GM11168 (cell line): ENCODE measurements around the gene DCLRE1A.

ENCODE experiments used
- in situ Hi-C: fragments of 300-500 bp; cut with MboI; formaldehyde crosslinking; loops from one replicate; pipeline ENCODE4 v1.12.0; 2022; ENCODE audit warnings: low sequenced_read_pairs; ENCODE audit not compliant: unreplicated experiment

The DCLRE1A gene

DNA sequence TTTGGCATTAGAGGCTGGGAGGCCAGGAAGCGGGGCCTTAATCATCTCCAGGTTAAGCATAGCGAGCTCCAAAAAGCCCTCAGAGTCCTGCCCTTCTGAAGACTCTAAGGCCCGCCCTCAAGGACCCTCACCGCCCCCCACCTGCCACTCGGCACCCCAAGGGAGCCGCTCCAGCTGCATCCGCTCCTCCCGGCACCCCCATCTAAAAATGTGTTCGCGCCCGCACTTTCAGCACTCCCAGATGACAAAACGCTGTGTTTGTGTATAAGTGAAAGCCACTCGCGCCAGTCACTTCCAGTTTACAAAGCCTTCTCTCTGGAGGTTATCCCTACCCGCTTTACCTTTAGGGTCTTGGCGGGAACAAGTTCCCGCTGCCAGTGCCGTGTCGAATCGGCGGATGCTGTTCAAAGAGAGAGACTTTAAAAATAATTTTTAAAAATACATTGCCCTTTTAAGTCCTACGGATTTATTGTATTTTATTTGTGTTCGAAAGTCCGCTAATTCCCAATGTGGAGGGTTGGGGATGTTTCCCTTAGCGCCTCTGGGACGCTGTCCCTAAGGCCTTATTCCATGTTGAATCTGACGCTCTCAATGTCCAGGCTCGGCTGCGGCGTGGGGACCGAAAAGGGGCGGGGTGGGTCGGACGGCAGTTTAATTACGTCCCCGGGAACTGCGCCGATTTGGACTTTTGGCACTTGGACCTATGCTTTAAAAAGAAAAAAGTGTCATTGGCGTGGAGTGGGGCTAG lies at the start of gene DCLRE1A, which contains the start of gene NHLRC2:
Gene DCLRE1A, minus strand, starts transcription at position 70 of the 748 bp plus-strand sequence. CDS start 900 bp downstream, outside the sequence.
Gene NHLRC2, plus strand, starts transcription at position 649 of the 748 bp plus-strand sequence. CDS start 212 bp downstream, outside the sequence.
- in situ Hi-C loops: no loop called here

DNA sequence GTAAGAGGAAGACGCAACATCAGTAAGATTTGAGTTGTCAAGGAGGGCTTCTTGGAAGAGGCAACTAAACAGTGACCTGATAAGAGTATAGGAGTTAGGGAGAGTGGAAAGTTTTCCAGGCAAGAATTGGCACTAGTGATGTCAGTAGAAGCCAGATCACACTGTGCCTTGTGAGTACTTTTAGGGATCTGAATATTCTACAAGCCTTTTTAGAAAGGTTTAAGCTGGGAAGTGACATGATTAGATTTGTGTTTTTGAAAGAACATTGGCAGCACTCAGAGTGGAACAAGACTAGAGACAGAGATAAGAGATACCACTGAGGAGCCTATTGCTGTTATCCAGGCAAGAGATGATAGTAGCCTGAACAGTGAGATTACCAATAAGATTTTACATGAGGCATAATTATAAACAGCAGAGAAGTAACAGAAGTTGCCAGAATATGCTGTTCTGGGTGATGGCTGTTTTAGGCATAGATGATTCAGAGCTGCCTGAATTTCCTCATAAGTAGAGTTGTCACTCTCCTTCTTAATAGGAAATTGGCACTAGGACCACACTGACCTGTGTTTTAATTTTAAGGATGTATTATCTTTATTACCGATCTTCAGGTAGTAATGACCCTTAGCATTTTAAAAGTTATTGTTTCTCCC lies 46.2 kb upstream of the DCLRE1A start:
- in situ Hi-C loops: no loop called here

DNA sequence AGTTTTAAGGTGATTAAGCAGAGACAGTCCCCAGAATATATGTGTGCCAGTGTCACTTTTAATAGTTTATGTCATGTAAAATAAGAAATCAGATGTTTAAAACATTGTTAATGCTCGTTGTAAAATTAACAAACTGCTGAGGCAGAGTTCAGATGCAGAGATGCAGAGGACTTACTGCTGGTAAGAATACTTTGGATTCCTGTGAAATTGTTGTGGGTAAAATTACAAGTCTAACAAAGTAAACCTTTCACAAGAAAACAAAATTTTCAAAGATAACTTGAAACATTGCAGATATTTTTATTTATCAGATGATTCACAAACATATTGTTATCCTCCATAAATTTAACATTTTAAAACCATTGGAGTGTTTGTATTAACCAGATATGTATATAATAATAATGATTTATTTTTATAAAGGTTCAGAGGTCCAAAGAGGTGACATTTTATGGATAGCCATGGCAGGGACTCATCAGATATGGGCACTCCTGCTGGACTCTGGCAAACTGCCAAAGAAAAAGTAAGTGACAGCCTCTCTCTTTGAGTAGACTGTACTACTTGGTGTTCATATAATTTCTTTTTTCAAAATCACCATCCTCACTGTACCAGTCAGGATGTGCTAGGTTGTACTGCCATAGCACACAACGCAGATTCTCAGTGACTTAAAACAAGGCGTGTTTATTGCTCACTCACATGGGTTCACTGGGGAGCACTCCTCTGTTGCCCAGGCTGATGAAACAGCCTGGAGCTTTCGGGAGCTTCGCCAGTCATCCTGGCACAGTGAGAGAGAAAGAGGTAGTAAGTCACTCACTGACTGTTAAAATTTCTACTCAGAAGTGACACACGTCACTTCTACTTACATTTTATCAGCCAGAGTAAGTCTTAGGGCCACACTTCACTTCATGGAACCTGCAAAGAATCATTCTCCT lies 44.1 kb upstream of the DCLRE1A start:
- in situ Hi-C loops: no loop called here

DNA sequence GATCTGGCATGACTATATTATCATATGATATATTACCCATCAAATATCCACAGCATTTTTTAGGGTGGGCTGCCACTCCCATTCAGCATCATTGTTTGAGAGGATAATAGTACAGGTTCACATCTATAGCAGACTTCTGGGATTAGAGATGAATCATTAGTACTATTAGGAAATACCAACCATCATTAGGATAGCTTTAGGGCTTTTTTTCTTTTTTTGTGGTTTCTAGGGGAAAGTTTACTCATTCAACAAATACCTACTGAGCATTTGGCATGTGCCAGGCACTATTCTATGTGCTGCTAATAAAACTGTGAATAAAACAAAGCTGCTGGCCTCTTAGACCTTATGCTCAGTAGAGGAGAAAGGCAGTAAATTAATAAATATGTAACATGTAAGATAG lies 41.1 kb upstream of the DCLRE1A start:
- in situ Hi-C loops: no loop called here

DNA sequence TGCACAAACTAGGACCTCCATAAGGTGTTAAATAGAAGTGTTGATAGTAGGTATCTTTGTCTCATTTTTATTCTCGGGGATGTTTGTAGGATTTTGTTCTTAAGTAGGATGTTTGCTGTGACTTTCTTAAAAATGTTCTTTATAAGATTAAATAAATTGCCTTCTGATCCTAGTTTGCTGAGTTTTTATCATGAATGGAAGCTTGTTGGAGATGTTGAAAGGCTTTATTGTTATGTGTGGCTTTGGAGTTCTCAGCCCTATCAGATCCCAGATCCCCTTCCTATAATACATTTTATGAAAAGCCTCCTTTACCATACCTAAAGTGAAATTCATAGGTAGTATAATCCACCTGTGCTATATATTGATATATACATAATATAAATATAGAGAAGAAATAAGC lies 40.7 kb upstream of the DCLRE1A start:
- in situ Hi-C loops: no loop called here

DNA sequence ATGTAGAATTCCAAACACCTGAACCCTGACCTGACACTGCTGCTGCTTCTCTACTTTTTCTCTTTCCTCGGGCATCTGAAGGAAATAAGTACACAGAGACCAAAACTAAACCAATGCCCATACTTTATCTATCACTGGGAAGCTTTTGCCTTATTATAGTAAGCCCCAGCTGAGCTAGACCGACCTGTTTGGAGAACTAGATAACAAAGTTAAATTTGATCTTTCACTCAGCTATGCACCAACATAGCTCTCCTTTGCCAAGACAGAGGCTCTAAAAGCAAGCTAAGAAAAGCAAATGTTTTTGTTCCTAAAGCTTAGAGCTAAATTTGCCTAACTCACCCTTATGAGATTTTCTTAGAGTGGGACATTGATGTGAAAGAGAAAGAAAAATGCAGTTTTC lies 39.7 kb upstream of the DCLRE1A start:
- in situ Hi-C loops: no loop called here

DNA sequence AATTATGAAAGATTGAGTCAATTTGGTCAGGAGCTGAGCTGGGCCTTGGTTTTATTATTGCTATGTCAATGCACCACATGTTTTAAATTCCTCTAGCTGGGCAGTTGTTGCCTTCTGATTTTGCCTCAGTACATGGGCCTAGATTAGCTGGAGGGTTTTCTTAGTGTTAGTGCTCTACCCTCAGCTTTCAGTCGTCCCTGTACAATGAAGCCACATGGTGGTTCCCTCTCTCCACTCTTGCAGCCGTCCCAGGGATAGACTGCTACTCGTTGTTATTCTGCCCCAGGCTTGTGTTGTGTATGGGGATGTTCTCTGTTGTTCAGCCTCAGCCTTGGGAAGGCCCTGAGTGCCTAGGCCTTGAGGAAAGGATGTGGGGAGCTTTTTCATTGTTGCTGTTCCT lies 37.6 kb upstream of the DCLRE1A start:
- in situ Hi-C loops: no loop called here

DNA sequence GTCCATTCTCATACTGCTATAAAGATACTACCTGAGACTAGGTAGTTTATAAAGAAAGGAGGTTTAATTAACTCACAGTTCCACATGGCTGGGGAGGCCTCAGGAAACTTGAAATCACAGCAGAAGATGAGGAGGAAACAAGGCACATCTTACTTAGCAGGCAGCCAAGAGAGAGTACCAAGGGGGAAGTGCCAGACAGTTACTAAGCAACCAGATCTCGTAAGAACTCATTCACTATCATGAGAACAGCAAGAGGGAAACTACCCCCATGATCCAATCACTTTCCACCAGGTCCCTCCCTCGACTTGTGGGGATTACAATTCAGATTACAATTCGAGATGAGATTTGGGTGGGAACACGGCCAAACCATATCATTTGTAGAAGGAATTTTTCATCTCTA lies 36.9 kb upstream of the DCLRE1A start:
- in situ Hi-C loops: no loop called here

DNA sequence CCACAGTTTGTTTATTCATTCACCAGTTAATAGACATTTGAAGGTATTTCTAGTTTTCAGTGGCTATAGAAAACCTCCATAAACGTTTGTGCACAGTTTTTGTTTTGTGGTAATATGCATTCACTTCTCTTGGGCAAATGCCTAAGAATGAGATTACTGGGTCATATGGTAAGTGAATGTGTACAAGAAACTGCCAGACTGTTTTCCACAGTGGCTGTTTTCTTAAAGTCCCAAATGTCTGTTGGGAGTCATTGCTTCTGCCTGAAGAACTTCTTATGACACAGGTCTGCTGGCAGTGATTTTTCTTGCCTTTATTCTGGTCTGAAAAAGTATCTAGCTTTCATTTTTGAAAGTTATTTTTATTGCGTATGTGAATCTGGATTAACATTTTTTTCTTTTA lies 36.0 kb upstream of the DCLRE1A start:
- in situ Hi-C loops: no loop called here

DNA sequence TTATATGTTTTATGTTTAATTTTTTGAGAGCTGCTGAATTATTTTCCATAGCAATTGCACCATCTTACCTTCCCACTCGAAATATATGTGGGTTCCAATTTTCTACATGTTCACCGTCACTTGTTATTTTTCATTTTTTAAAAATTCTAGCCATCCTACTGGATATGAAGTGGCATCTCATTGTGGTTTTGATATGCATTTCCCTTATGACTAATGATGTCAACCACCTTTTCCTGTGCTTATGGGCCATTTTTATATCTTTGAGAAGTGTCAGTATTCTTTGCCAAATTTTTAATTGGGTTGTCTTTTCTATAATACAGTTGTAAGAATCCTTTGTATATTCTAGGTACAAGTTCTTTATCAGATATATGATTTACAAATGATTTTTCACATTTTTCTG lies 28.4 kb upstream of the DCLRE1A start:
- in situ Hi-C loops: no loop called here

DNA sequence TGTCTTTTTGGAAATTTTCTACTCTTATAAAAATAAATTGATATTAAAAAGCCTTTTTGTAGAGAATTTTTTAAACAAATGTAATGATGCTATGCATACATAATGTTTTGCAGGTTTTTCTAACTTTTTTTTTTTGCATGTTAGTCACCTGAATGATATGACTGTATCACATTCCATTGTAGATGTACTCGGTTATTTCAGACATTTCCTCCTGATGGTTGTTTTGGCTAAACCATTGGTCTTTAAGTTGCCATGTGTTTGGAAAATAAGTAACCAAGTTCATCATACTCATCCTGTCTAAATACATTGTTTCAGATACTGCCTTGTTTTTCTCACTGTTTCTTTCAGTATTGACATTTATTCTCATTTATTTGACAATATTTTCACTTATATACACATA lies 26.4 kb upstream of the DCLRE1A start:
- in situ Hi-C loops: no loop called here

DNA sequence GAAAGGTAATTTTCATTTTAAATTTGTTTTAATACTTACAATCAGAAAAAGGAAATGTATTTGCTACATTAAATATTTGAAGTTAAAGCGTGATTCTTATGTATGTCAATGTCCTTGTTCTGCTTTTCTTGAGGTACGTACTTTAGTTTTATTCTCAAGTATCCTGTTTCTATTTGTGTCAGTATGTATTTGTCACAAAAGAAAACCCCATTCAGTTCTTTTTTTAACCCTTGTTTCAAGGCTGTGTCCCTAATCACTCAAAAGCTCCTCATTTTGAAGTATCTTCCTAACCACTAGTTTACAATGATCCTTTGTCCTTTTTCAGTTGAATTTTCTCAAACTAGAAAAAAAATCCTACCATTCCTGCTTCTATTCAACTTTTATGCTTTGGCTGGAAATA lies 25.8 kb upstream of the DCLRE1A start:
- in situ Hi-C loops: no loop called here

DNA sequence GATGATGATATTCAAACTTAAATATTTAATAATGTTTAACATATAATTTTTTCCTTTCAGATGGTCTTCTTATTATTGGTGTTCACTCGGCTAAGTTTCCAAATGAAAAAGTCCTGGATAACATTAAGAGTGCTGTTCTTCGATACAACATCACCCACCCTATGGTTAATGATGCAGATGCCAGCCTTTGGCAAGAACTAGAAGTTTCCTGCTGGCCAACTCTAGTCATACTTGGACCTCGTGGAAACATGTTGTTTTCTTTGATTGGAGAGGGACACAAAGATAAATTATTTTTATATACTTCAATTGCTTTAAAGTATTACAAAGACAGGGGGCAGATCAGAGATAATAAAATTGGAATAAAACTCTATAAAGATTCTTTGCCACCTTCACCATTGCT lies 22.6 kb upstream of the DCLRE1A start:
- in situ Hi-C loops: no loop called here

DNA sequence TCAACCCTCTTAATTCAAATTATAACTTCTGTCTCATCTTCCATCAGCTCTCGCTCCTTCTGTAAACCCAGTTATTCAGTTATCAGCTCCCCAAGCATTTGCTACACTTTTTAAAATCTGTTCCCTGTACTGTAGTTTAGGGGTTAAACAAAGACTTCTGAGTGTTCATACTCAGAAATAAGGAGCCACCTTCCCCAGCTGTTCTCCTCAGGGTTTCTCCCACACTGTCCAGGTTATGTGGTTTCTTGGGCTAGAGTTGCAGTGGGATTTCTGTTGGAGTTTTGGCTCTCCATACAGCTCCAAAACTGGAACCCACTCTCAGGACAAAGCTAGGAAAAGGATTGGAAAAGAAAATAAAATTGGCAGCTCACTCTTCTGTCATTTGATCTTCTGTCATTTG lies 21.3 kb upstream of the DCLRE1A start:
- in situ Hi-C loops: no loop called here

DNA sequence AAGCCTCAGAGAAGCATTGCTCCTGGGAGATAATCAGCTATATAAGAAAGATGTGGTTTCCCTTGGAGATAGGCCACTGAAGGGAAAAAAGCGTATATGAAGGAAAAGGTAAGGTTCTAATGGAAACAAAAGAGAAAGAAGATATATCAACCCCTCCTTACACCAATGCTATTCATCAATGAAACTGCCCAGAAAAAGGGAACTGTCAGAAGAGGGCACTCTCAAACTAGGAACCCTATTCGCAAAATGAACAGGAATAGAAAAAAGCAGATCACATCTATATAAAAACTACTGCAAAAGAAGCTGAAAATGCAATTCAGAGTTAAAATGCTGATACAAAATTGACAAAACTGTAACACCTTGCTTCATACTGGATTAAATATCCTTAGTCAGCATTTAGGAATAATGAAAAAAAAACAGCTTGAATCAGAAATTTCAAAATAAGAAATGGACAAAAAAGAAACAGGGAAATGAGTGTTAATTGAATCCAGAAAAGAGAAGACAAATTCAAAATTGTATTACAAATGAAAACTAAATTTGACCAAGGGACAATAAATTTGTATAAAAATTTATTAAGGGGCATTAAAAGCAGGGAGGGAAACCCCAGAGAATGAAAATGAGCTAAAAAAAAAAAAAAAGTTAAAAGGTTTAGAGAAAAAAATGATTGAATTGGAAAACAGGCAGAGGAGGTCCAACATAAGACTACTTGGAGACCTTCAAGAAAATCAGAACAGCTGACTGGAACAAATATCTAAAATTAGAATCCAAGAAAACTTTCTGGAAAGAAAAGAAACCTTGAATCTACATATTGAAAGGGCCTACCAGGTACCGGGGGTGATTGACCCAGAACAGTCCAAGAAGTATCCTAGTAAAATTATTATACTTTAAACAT lies 18.5 kb upstream of the DCLRE1A start:
- in situ Hi-C loops: no loop called here

DNA sequence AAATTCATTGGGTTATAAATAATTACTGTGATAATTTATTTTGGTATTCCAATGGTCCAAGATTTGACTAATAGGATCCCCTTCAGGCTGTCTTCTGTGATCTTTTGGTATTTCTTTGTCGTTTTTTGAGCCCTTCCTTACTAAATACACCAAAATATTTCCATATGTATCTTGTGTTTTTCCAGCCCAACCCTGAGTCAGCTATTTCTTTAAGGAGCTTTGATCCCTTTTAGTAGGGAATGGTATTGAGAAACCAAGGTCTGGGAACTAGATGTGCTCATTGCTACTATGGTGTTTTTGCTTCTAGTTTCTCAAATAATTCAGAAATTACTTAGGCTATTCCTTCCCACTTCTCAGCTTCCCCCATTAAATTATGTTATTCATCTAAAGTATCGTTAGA lies 15.9 kb upstream of the DCLRE1A start:
- in situ Hi-C loops: no loop called here

DNA sequence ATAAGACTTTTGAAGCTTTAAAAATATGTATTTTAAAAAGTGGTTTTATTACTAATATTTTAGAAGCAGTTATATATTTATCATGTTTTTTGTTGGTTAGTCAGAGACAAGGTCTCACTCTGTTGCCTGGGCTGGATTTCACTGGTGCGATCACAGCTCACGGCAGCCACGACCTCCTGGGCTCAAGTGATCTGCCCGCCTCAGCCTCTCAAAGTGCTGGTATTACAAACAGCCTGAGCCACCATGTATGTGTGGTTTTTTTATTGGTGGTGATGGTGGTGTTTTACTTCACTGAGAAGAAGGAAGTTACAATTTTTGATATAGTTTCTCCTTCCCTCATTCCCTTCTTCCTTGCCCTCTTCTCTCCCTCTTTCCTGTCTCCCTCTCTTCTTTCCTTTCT lies 14.0 kb upstream of the DCLRE1A start:
- in situ Hi-C loops: no loop called here

DNA sequence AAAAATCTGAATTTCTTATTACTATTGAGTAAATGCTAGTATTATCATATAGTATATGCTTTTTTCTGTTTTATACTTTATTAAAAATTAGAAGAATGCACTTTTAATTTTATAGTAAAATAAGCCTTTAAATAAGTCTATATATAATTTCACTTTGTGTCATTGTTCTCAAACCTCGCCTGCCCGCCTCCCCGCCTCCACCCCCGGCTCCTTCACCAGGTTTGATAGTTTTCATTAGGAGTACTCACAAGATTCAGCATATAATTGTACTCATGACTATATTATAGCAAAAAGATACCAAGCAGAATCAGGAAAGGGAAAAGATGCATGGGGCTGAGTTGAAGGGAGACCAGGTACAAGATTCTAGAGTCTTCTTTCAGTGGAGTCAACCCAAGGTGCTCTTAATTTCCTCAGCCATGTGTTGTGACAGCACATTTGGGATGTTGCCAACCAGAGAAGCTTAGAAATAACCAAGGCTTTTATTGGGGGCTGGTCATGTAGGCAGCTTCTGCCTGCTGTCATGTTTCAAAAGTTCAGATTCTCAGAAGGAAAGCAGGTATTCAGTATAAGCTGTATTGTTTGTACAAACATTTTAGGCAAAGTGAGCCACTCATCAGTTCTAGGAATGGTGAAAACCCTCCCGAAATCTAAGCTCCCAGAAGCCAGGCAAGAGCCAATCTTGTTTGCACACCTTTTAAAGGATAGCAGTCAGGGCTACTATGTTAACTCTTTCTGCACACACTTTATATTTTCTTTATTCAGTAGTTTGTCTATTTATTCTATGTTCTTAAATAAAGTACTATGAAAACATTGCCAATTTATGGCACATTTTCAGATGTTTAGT lies 12.9 kb upstream of the DCLRE1A start:
- in situ Hi-C loops: no loop called here

DNA sequence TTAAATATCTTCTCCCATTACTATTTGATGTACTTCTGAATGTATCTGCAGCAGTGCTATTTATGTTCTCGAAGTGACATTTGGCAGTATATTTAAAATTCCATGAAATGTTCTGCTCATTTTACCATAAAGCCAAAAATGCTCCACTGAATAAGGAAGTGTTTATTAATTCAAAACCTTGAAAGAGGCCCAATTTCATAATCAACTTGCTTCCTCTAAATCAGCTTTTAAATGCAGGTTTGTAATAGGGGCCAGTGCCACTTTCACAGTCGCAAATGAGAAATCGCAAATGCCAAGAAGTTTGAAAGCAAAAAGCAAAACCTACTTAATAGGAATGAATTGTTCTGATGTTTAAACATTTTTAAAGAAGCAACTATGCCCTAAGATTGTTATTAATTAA lies 12.0 kb upstream of the DCLRE1A start:
- in situ Hi-C loops: no loop called here
